Tibial artery (tissue), 4 donors: ENCODE results near the gene HPS4.

Experiments
- DNase-seq, 2 donors: peaks; one replicate each; pipeline ENCODE4 v3.0.0-alpha.2; 2019
- H3K27ac ChIP-seq, 2 donors: fragments of 200-600 bp; sonication (generic) in 1 of 2; 1 replicate in 1 of 2; 2 replicates in 1 of 2; pipeline ENCODE4 v1.5.1; 2018 to 2019; ENCODE audit warnings: mild to moderate bottlenecking in 1 of 2
- H3K27me3 ChIP-seq, 2 donors: fragments of 200-600 bp; sonication (generic) in 1 of 2; one replicate each; pipeline versions ENCODE4 v1.5.1 to v1.6.0; 2016 to 2019
- H3K36me3 ChIP-seq, 3 donors: fragments of 200-600 bp; sonication (generic) in 2 of 3; one replicate each; pipeline ENCODE4 v1.5.1; 2016 to 2019; ENCODE audit warnings: mild to moderate bottlenecking in 2 of 3
- H3K4me1 ChIP-seq, 4 donors: fragments of 200-600 bp; sonication (generic) in 2 of 4; 1 replicate in 3 of 4; 2 replicates in 1 of 4; pipeline ENCODE4 v1.5.1; 2016 to 2019
- H3K4me3 ChIP-seq, 2 donors: fragments of 200-600 bp; sonication (generic) in 1 of 2; 1 replicate in 1 of 2; 2 replicates in 1 of 2; pipeline ENCODE4 v1.5.1; 2018 to 2019; ENCODE audit warnings: mild to moderate bottlenecking in 2 of 2
- H3K9me3 ChIP-seq, 3 donors: fragments of 200-600 bp; sonication (generic) in 1 of 3; one replicate each; pipeline ENCODE4 v1.5.1; 2016 to 2019
- CTCF ChIP-seq, 2 experiments: fragments of 200-600 bp in 1 of 2; fragments of 450-650 bp in 1 of 2; IDR thresholded peaks; one replicate each; pipeline ENCODE4 v1.5.1; 2017 to 2019; ENCODE audit warnings: antibody characterized with exemption in 2 of 2, mild to moderate bottlenecking in 1 of 2, moderate library complexity in 1 of 2
- intact Hi-C: fragments of 100-400 bp; cut with DNase I; formaldehyde crosslinking; loops from one replicate; pipeline ENCODE4 v1.15.0; 2023; ENCODE audit warnings: low total_unique reads

HPS4 gene

GRCh38 chr22:26516503-26516902, 32.9 kb upstream of the HPS4 start:
- TF ChIP-seq CTCF (IDR thresholded peaks at IDR 0.05): no peak
- Histone ChIP-seq H3K9me3 (no peaks in the 10 kb centered on the region), H3K4me1 (peaks cover 0 to 16% (median 7%) of the 10 kb centered on the region in 4 donors), H3K4me3 (no peak overlapping the region), H3K27ac (no peak overlapping the region), H3K36me3 (no peaks in the 10 kb centered on the region), H3K27me3 (no peaks in the 10 kb centered on the region)
- intact Hi-C loops: no loop called here
- DNase-seq: no peak

GRCh38 chr22:26515931-26516330, 32.3 kb upstream of the HPS4 start:
- intact Hi-C loops: no loop called here

GRCh38 chr22:26514419-26515161, 31.0 kb upstream of the HPS4 start:
- no peak overlapping the region for H3K27ac ChIP-seq
- no peak for DNase-seq
- intact Hi-C loops: no loop called here
- H3K4me3 ChIP-seq: no peak overlapping the region
- no peaks in the 10 kb centered on the region for H3K9me3 ChIP-seq
- H3K27me3 ChIP-seq: no peaks in the 10 kb centered on the region
- peaks cover 0 to 27% (median 16%) of the 10 kb centered on the region in 4 donors for H3K4me1 ChIP-seq
- TF ChIP-seq CTCF (IDR thresholded peaks at IDR 0.05): no peak
- peaks cover 0 to 7% (median 6%) of the 10 kb centered on the region in 3 donors for H3K36me3 ChIP-seq

More at GRCh38 chr22:26515931-26516330, 32.3 kb upstream of the HPS4 start:
- no peak overlapping the region for H3K4me3 ChIP-seq
- peaks cover 0 to 22% (median 12%) of the 10 kb centered on the region in 4 donors for H3K4me1 ChIP-seq
- no peaks in the 10 kb centered on the region for H3K27me3 ChIP-seq
- no peaks in the 10 kb centered on the region for H3K36me3 ChIP-seq
- DNase-seq: no peak
- no peak for TF ChIP-seq CTCF (IDR thresholded peaks at IDR 0.05)
- no peak overlapping the region for H3K27ac ChIP-seq
- no peaks in the 10 kb centered on the region for H3K9me3 ChIP-seq

- Histone ChIP-seq H3K27me3 (no peaks in the 10 kb centered on the region), H3K9me3 (no peaks in the 10 kb centered on the region), H3K4me3 (no peak overlapping the region), H3K4me1 (peaks cover 0 to 27% (median 16%) of the 10 kb centered on the region in 4 donors), H3K36me3 (peaks cover 7 to 14% (median 13%) of the 10 kb centered on the region in 3 donors), H3K27ac (no peak overlapping the region)
- no peak for DNase-seq
- intact Hi-C loops: no loop called here
- TF ChIP-seq CTCF (IDR thresholded peaks at IDR 0.05): no peak
Observed at GRCh38 chr22:26513838-26514237, 30.3 kb upstream of the HPS4 start.

- no peaks in the 10 kb centered on the region for H3K27me3 ChIP-seq
- intact Hi-C loops: no loop called here
- peak within 1 kb of the TSS; percentile 77 to 81 for H3K4me3 ChIP-seq
- peaks cover 0 to 27% (median 16%) of the 10 kb centered on the region in 4 donors for H3K4me1 ChIP-seq
- peaks cover 18 to 29% (median 27%) of the 10 kb centered on the region in 3 donors for H3K36me3 ChIP-seq
- TF ChIP-seq CTCF (IDR thresholded peaks at IDR 0.05): no peak
- peak; percentile 94 for DNase-seq
- H3K27ac ChIP-seq: peak within 1 kb of the TSS; percentile 84 to 85
- H3K9me3 ChIP-seq: no peaks in the 10 kb centered on the region
Observed at GRCh38 chr22:26512149-26512793, 28.7 kb upstream of the HPS4 start, which contains the start of gene TFIP11. TFIP11 (minus strand) TSS chr22:26512473; CDS start chr22:26510272, 2,201 bp downstream.
